Skin of body (tissue), 2 donors: ENCODE results near the gene SLC10A7. TPM values are rescaled to one million over a fixed set of nuclear protein-coding genes. Genes with fewer than 3 reads are reported as not detected.

Experiments
- DNase-seq: peaks from one replicate; lab custom pipeline; 2025; lab: John Stamatoyannopoulos, UW
- total RNA-seq: library from RNA; depleted of rRNA; stranded (reverse); fragments of >200 nt; gene quantifications from one replicate; pipeline ENCODE4 v1.2.3, GENCODE V29; 2014

The SLC10A7 gene
- total RNA-seq, 1 donor from 2014 or later: 19.6 TPM

DNA sequence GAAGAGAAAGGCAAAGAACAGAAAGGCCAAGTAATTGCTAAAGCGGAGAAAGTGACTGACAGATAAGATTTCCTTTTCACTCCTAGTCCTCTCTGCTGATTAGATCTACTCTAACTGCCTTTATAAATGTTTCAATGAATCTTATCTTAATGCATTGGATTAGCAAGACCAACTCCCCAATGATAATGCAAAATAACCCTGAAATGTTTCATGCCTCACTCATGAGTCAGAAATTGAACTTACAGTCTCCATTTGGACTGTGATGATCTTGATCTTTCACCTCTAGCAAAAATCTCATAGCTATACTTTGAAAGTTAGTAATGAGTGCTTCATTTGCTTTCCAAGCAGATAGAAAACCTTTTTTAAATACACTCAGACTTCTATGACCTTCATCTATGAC lies 26.5 kb downstream of the SLC10A7 start:
- DNase-seq: no peak

DNA sequence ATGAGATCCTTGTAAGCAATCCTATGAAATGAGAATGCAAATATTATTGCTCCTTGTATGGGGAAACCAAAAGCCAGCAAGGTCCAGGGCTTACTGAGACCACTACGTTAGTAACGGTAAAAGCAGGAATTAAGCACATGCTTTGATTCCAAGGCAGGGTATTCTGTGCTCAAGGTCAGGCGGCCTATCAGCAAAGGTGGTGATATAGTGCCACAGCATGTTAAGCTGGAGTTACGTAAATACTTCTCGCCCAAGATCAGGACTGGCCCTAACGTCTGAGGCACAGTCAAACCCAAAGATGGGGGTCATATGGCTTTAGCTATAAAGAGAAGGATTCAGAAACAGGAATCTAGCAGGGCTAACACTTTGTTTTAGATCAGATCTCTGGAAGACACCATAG lies 27.6 kb downstream of the SLC10A7 start:
- no peak for DNase-seq

GRCh38 chr4:146490106-146490505 lies 31.6 kb downstream of the SLC10A7 start:
- no peak for DNase-seq

DNA sequence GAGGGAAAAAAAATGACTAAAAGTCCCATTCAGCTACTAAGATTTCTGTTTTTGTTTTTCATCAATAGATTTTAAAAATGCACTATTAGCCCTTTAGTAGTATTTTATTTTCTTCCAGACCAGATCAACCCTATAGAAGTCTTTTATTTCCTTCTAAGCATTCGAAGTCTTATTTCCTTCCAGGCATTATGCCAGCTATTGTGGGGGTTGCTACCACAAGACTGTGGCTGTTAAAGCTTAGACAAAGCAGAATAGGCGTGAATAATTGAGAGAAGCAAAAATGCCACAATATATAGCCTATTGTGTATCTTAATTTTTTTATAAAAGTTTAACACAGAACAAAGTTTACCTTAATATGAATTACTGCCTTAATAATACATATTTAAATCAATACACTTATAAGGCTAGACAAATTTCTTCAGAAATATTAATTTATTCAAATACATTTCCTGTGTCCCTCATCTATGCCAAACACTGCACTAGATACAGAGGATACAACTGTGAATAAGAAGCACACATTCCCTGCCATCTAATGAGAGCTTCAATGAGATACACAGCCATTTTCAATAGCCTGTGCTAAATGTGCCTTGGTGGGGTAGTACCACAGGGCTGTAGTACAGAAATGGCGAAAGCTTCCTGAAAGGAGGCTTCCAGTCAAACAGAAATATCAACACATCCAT lies 33.1 kb downstream of the SLC10A7 start:
- DNase-seq: no peak

DNA sequence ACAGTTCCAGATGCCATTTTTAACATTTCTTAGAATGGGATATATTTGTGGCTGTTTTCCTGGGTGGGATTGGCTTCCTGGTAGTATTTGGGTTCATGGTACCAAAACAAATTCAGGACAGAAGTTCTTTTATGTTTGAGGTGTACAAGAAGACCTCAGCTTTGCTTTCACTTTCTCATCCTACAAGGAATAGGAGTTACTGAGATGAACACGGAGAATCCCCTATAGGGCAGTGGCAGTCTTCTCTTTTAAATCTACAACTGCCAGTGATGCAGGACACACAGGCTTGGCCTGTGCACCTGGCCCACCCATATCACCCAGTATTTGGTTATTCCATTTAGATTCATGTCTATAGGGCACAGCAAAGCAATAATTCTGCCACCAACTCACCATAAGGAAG lies 35.2 kb downstream of the SLC10A7 start:
- no peak for DNase-seq

GRCh38 chr4:146485968-146486367 lies 35.8 kb downstream of the SLC10A7 start:
- no peak for DNase-seq

DNA sequence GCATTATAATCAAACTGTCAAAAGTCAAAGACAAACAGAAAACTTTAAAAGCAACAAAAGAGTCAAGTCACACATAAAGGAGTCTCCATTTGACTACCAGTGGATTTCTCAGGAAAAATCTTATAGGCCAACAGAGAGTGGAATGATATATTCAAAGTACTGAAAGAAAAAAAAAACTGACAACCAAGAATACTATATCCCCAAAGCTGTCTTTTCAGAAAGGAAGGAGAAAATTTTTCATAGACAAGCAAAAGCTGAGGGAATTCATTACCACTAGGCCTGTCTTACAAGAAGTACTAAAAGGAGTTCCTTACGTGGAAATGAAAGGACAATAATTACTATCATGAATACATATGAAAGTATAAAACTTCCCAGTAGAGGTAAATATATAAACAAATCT lies 39.0 kb downstream of the SLC10A7 start:
- DNase-seq: no peak

DNA sequence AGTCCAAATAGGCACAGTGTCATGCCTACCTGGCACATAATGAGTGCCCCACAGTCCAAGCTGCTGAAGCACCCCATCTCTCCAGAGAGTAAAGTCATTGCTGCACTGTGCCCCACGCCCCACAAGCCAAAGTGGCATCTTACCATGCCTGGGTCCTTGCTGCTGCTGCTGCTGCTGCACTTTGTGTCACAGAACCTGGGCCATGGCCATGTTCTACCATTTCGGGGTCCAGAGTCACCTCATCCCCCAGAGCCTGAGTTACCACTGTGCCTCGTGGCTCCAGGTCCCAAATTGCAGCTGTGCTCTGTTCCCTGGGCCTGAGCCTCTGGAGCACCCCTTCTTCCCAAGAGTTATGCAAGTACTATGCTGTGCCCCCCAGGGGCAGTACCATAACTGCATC lies 40.5 kb downstream of the SLC10A7 start:
- DNase-seq: no peak

DNA sequence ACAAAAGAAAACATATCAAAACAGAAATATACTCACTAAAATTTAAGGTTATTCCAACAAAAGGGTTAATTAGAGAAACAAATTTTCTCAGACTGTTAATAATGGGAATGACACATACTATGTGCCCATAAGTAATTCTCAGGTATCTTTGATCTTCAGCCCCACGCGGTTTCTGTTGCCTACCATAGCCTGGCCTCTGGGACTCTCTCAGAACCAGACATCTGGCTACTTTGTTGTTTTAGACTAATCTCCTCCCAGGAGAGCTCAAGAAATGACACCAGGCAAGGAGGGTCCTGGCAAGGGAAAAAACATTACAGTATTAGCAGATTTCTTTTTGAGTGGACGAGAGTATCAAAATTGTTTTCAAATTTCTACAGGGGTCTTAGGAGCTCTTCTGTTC lies 43.7 kb downstream of the SLC10A7 start:
- no peak for DNase-seq

GRCh38 chr4:146477054-146477453 lies 44.7 kb downstream of the SLC10A7 start:
- DNase-seq: no peak

DNA sequence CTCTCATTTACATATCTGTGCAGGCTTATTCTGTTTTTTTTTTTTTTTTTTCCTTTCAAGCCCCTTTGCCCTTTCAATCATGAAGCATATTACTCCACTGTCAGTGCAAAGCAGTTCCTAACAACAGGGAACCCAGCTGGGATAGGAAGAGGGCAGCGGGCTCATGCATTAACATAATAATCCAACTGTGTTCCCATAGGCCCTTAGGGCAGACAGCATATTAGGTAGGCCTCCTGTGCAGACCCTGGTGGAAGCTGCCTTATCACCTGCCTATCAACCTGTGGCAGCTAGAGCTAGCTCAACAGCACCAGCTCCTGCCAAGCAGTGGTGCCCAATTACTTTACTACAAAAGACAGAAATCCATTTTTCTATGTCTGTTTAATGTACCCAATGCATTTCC lies 49.3 kb downstream of the SLC10A7 start:
- DNase-seq: no peak

DNA sequence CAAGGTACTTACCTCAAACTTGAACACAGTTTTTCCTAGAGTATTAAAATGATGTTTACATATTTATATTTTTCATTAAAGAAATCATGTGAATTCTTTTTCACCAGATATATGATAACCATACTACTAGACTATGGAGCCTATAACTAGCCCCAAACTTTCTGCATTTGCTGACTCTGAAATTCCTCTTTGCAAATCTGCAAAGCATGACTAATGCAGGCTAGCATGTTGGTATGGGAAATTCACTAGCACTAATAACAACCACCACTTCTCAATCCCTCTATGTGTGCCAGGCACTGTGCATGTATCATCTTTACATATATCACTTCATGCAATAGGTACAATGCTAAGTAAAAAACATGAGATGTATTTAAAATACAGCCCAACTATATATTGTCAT lies 51.1 kb downstream of the SLC10A7 start:
- no peak for DNase-seq

- no peak for DNase-seq
Observed at GRCh38 chr4:146469022-146469421, 52.7 kb downstream of the SLC10A7 start.

DNA sequence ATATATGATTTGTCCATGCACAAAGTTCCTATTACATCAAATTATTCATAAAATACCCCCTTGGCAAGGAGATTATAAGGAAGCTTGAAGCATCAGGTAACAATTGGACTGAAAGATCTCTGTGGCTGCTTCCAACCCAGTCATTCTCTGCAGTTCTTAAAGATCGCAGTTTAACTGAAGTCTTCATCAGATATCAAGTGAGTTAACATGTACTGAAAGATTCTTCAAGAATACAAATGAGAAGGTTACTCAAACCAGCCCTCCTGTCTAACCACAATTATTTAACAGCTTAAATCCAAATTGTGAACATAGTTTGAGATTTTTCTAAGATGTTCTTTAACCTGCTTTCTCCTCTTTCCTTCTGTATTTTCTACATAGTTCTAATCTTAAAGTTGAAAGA lies 56.1 kb downstream of the SLC10A7 start:
- no peak for DNase-seq

- DNase-seq: no peak
Observed at GRCh38 chr4:146462251-146462650, 59.5 kb downstream of the SLC10A7 start.

GRCh38 chr4:146458594-146458993 lies 63.1 kb downstream of the SLC10A7 start:
- DNase-seq: no peak

GRCh38 chr4:146456681-146457080 lies 65.1 kb downstream of the SLC10A7 start:
- no peak for DNase-seq

DNA sequence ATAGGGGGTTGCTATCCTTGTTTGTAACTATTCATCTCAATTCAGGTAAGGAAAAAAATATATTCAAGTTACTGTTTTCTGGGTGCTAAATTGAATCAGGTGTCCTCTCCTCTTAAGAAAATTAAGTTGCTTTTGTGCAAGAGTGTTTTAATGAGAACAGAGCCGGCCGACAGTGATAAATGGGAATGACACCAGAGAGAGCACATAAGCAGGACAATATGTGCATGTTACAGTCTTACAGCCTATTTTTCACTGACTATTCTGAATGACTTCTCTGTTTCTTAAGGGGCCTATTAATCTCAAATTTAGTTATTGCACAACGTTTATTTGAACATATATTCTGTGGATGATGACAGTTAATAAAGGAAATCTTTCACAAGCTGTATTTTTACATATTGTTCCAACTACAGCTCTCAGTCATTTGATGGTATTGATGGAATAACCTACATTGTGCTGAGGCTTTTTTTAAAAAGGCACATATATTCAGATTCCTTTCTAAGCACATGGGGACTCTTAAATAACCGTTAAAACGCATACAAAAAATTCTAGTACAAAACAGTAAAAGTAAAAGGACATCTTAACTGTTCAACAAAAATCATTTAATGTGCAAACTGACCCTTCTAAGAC lies 68.4 kb downstream of the SLC10A7 start:
- peak; percentile 38 for DNase-seq

- no peak for DNase-seq
Observed at GRCh38 chr4:146450524-146450923, 71.2 kb downstream of the SLC10A7 start.

DNA sequence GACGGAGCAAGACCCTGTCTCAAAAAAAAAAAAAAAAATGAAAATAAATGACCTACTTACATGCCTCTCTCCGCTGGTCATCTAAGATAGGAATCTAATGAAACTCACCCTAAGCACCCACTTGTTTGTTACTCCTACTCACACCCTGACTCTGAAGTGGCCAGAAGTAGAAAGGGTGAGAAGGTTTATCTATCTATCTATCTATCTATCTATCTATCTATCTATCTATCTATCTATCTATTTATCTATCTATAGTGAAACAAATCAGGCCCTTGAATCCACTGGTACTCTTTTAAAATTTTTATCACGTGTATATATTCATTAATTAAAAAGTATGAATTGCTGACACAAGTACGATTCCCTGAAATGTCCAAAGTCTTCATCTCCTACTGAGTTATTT lies 75.2 kb downstream of the SLC10A7 start:
- no peak for DNase-seq

GRCh38 chr4:146445198-146446150 lies 76.3 kb downstream of the SLC10A7 start:
- no peak for DNase-seq

- no peak for DNase-seq
Observed at GRCh38 chr4:146443525-146443924, 78.2 kb downstream of the SLC10A7 start.
